NCI-H2107 treated with DMSO at 0.1 percent for 48 hours (cell line): ENCODE results near the gene SAMD5.
"Not testable (repeated sequence)": the region's sequence is repeated elsewhere in the genome, so short reads cannot be mapped to it uniquely, and the experiment has no call there.

Source experiments
- DNase-seq: peaks from one replicate; lab custom pipeline; 2025; ENCODE audit not compliant: unreplicated experiment; lab: John Stamatoyannopoulos, UW

Gene SAMD5

DNA sequence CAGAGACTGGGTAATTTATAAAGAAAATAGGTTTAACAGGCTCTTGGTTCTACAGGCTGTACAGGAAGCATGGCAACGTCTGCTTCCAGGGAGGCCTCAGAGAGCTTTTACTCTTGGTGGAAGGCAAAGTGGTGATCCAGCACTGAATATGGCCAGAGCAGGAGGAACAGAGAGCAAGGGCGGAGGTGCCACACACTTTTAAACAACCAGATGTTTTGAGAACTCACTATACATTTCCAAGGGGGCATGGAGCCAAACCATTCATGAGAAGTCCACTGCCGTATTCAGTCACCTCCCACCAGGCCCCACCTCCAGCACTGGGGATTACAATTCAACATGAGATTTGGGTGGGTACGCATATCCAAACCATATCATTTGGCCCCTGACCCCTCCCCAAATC lies 18.7 kb downstream of the SAMD5 start:
- DNase-seq: no peak

GRCh38 chr6:147528511-147529145 lies 20.1 kb downstream of the SAMD5 start:
- DNase-seq: no peak

- no peak for DNase-seq
These were observed 21.9 kb downstream of the SAMD5 start for GRCh38 chr6:147530132-147531060.

DNA sequence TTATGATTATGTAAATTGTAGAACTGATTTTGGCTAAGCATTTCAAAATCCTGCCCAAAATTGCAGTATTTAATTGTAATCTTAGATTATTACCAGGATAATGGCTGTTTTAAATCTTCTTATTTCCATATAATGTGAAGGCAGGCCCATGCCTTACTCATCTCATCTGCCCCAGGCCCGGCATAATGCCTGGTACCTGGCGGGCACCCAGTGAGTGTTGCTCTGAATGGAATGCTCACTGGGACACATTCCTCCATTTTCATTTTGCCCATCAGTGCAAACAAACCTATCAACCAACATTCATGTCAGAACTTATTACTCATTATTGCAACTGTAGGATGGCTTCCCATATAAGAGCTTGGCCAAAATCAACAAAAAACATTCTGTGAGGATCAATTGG lies 22.8 kb downstream of the SAMD5 start:
- DNase-seq: no peak

GRCh38 chr6:147534116-147534860 lies 25.8 kb downstream of the SAMD5 start:
- no peak for DNase-seq

DNA sequence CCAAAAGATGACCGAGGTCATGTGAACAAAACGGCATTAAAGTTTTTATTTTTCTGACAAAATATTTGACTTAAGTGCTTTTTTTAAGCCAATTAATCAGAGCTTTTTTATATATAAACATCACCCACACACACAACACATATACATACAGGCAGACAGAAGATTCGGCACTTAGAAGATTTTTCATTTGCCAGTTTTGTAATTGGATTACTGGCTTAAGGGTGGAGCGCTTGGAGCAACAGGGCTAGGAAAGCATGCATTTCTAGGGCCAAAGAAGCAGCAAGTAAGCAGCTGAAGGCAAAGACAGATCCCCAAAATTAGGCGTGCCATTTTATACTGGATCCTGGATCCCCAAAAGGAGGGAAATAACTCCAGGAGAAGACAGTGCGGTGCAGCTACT lies 30.3 kb downstream of the SAMD5 start:
- no peak for DNase-seq

GRCh38 chr6:147540075-147540474 lies 31.6 kb downstream of the SAMD5 start:
- no peak for DNase-seq

GRCh38 chr6:147542436-147542835 lies 33.9 kb downstream of the SAMD5 start:
- not testable (repeated sequence) for DNase-seq

DNA sequence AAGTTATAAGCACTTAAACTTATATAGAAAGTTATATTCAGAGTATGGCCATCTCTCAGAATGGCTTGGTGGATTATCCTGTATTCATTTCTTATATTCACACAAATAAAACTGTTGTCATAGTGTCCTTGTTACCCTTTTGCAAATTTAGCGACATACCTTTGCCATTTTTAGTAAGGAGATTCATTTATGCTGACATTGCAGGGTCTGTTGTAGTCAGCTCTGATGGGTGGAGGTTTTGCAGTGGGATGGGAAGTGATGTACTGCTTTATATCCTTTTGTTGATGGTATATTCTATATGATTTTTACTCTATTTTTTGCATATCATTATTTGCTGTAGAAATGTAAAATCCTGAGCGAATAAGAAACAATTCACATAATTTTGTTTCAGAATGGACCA lies 35.9 kb downstream of the SAMD5 start:
- no peak for DNase-seq

GRCh38 chr6:147546501-147547368 lies 38.2 kb downstream of the SAMD5 start:
- no peak for DNase-seq

GRCh38 chr6:147547369-147547902 lies 38.9 kb downstream of the SAMD5 start:
- DNase-seq: no peak

DNA sequence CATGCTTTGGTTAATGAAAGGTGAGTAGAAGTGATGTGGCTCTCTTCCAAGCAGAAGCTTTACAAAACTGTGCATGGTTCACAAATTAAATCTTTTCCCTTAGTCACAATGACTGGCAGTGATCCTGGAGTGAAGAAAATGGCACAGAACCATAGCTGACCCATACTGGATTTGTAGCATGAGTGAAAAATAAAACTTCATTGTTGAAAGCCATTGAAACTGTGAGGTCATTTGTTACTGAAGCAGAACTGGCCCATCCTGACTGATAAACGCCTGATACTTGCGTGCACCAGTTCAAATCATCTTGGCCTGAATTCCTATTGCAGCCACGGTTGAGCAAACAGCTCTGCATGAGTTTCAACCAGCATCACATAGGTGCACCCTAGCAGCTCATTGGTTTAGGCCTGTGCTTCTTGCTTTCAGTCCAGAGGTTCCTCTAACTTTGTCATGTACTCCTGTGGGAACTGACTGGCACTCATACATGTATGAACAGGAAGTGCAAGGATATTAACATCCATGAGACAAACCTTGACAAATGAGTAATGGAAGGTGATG lies 40.5 kb downstream of the SAMD5 start:
- DNase-seq: no peak

DNA sequence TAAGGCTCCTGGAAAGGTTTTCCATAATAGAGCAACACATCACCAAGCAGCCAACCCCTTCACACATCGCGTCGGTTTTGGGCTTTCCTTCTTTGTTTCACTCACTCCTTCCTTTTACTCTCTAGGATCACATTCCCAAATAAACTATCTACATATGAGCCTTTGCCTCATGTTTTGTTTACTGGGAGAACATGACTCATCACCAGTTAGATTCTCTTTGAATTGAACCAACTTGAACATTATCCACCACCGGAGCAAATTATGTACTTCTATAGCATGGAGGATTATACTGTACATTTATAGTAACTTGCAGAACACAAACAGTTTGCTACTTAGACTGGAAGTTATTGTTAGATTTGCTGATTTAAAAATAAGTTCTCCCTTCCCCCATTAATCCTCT lies 41.0 kb downstream of the SAMD5 start:
- no peak for DNase-seq

DNA sequence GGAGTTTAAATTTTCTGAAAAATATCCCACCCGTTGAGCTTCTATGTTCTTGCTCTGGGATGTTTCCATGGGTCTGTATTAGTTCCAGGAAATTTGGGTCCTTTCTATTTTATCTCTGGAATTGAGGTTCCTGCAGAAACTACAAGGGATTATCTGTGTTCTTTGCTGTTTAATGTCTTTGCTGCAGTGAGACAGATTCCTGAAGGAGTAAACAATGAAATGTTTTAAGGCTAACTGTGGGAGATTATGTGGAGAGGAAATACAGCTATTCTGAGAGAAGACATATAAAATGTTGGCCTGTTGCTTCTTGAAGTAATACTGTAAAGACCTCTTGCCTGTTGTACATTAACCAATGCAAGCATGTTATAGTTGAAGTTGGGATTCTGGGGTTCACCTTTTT lies 43.5 kb downstream of the SAMD5 start:
- no peak for DNase-seq

- DNase-seq: no peak
These were observed 44.6 kb downstream of the SAMD5 start for GRCh38 chr6:147553099-147553498.

GRCh38 chr6:147554281-147554680 lies 45.8 kb downstream of the SAMD5 start:
- no peak for DNase-seq

GRCh38 chr6:147559006-147559405 lies 50.5 kb downstream of the SAMD5 start:
- DNase-seq: no peak

DNA sequence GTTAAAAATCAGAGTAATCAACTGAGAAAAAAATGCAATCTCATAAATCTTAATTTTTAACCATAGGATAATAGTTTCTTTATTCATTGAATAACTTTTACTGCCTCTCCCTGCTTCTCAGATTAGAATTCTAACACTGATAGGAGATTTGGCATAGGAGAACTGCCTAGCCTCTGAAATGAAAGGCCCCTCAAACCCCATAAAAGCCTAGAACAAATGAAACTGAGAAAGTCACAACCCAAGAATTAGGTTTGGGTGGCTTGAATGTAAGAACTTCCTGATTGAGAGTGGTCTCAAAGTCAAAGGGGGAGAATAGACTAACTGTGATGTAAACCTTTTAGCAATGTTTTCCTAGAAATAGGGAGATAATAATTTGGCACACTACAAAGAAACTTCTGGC lies 52.2 kb downstream of the SAMD5 start:
- DNase-seq: no peak

GRCh38 chr6:147561726-147562125 lies 53.2 kb downstream of the SAMD5 start:
- no peak for DNase-seq

DNA sequence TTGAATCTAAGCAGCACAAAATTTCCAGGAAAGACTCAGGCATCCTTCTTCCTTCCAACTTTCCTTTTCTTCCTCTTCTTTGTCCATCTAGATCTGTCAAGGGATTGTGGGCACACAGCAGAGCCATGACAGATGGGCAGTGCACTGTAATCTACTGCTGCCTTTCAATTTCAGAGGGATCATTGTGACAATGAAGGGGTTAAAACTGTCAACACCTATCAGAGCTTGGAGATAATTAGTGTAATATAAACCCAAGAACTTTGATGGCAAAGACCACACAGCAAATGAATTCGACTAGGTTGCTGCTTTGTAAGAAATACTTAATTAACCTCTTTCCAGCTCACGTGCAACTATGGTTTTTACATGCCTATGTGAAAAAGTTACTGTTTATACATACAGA lies 55.0 kb downstream of the SAMD5 start:
- DNase-seq: no peak
